Endodermal cell (in vitro differentiated cells): ENCODE measurements around the gene SMAD7. TPM values are rescaled to one million over a fixed set of nuclear protein-coding genes. Genes with fewer than 3 reads are reported as not detected.

Source experiments
- DNase-seq: peaks from one replicate; pipeline ENCODE4 v3.0.0-alpha.2; 2017
- H3K27ac ChIP-seq: 2 replicates; pipeline ENCODE4 v1.5.1; 2013; ENCODE audit warnings: mild to moderate bottlenecking, low read depth, low read length, moderate library complexity
- H3K27me3 ChIP-seq: 2 replicates; pipeline ENCODE4 v1.6.1; 2013; ENCODE audit warnings: mild to moderate bottlenecking, low read length, moderate library complexity; ENCODE audit not compliant: insufficient read depth, control insufficient read depth, poor library complexity, severe bottlenecking
- H3K36me3 ChIP-seq: 2 replicates; pipeline ENCODE4 v1.7.0; 2013; ENCODE audit warnings: mild to moderate bottlenecking, low read length, moderate library complexity; ENCODE audit not compliant: control insufficient read depth, insufficient read depth
- H3K4me1 ChIP-seq: one replicate; pipeline ENCODE4 v1.7.0; 2013; ENCODE audit warnings: low read length; ENCODE audit not compliant: control insufficient read depth, insufficient read depth
- H3K4me3 ChIP-seq: 2 replicates; pipeline ENCODE4 v1.5.1; 2013; ENCODE audit warnings: mild to moderate bottlenecking, low read length, moderate library complexity
- H3K9ac ChIP-seq: 2 replicates; pipeline ENCODE4 v1.6.1; 2013; ENCODE audit warnings: mild to moderate bottlenecking, low read length, moderate library complexity; ENCODE audit not compliant: poor library complexity, severe bottlenecking; ENCODE audit errors: extremely low read depth
- H3K9me3 ChIP-seq: 2 replicates; pipeline ENCODE4 v1.6.1; 2013; ENCODE audit warnings: mild to moderate bottlenecking, low read length, moderate library complexity; ENCODE audit not compliant: control insufficient read depth
- H3K27ac Mint-ChIP-seq: 2 replicates; pipeline ENCODE4 v1.8.0; 2020; ENCODE audit warnings: mixed read lengths
- H3K27me3 Mint-ChIP-seq: 2 replicates; pipeline ENCODE4 v1.8.0; 2021; ENCODE audit warnings: mild to moderate bottlenecking, mixed read lengths; ENCODE audit not compliant: insufficient read depth
- H3K36me3 Mint-ChIP-seq: 2 replicates; pipeline ENCODE4 v1.8.0; 2020; ENCODE audit warnings: low read depth, mixed read lengths
- H3K4me1 Mint-ChIP-seq: 2 replicates; pipeline ENCODE4 v1.8.0; 2020; ENCODE audit warnings: mixed read lengths
- H3K4me3 Mint-ChIP-seq: 2 replicates; pipeline ENCODE4 v1.8.0; 2020; ENCODE audit warnings: mild to moderate bottlenecking, moderate library complexity, mixed read lengths
- H3K9me3 Mint-ChIP-seq: 2 replicates; pipeline ENCODE4 v1.8.0; 2020; ENCODE audit warnings: mild to moderate bottlenecking, mixed read lengths
- WGBS, 2 experiments: methylation state at CpG; one replicate each; pipeline versions ENCODE4 v1.1.5 to v1.1.7; 2013; ENCODE audit warnings: missing lambda C conversion rate in 2 of 2, mixed read lengths in 1 of 2; ENCODE audit not compliant: insufficient coverage in 1 of 2, insufficient read length in 1 of 2; 5-methylcytosine and 5-hydroxymethylcytosine counted together
- total RNA-seq, 2 donors: library from RNA; stranded (reverse); fragmentation: NEBNext Ultra II Directional in 1 of 2; extraction: Animal tissue kit (Norgen Biotek cat#: 25700) in 1 of 2; gene quantifications; 2 replicates in 1 of 2; 3 replicates in 1 of 2; pipeline ENCODE4 v1.2.1, GENCODE V29; 2021
- TF ChIP-seq, protein P1 (sequence below): fragments of 200-600 bp; sonication (generic); conservative IDR thresholded peaks from 2 replicates; pipeline ENCODE4 v1.5.0; 2021; ENCODE audit warnings: antibody characterized with exemption, mild to moderate bottlenecking

Gene SMAD7
- total RNA-seq, 2 donors from 2014 or later, result 52.4 to 67.4 TPM

DNA sequence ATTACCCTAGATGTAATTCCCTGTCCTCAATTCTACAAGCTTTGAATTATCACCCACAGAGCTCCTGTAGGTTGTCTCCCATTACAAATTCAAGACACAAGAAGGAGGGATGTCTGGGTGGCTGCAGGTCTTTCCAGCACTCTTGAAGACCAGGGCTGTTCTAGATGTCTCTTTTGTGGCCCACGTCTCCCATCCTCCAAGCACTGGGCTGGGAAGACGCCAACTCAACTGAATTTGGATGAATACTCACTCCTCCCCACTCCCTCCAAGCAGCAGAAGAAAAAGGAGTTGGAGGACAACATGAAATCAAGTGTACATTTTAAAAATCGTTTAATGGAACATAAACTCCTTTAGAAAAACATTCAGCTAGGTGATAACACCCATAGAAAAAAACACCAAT is 31.2 kb downstream of the SMAD7 start:
- H3K4me1 Mint-ChIP-seq, result peaks cover 19% of the 10 kb centered on the region
- no peak overlapping the region for H3K4me3 Mint-ChIP-seq

DNA sequence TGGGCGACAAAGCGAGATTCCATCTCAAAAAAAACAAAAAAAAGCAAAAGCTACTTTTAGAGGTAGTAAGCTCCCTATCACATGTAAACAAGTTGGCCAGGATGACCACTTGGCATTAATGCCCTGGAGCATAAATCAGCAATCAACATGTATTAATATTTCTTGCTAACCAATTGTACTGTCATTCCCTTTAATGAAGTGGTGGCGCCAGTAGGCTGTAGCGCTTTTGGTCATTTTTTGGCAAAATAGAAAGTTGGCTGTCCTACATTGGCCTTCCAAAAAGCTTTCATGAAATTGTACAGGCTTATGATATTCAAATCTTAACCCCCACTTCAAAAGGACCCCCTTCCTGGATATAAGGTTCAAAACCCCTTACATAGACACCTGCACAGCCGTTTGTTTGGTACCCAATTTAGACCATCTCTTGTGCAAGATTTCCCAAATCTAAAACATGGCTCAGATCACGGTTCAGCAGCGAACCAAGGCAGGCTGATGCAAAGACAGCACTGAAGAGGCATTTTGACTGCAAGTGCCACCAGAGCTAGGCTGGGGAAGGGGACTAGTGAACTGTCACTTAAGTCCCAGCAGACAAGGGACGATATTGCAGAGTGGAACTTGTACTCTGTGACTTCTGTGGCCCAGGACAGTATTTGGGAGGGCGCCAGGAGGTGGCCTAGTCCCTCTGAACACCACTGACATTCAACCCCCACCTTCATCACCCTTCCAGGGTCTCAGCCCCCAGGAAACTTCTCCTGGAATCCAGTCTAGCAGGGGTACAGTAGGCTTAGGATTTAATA is 31.9 kb downstream of the SMAD7 start:
- TF ChIP-seq, protein P1, sequence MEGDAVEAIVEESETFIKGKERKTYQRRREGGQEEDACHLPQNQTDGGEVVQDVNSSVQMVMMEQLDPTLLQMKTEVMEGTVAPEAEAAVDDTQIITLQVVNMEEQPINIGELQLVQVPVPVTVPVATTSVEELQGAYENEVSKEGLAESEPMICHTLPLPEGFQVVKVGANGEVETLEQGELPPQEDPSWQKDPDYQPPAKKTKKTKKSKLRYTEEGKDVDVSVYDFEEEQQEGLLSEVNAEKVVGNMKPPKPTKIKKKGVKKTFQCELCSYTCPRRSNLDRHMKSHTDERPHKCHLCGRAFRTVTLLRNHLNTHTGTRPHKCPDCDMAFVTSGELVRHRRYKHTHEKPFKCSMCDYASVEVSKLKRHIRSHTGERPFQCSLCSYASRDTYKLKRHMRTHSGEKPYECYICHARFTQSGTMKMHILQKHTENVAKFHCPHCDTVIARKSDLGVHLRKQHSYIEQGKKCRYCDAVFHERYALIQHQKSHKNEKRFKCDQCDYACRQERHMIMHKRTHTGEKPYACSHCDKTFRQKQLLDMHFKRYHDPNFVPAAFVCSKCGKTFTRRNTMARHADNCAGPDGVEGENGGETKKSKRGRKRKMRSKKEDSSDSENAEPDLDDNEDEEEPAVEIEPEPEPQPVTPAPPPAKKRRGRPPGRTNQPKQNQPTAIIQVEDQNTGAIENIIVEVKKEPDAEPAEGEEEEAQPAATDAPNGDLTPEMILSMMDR, result no peak
- Mint-ChIP-seq H3K27me3 (no peaks in the 10 kb centered on the region), H3K4me3 (no peak overlapping the region), H3K36me3 (peaks cover 33% of the 10 kb centered on the region), H3K9me3 (no peaks in the 10 kb centered on the region), H3K27ac (peak overlapping the region; percentile 21), H3K4me1 (peaks cover 21% of the 10 kb centered on the region)
- Histone ChIP-seq H3K4me3 (no peak overlapping the region), H3K4me1 (peaks cover 8% of the 10 kb centered on the region), H3K27me3 (no peaks in the 10 kb centered on the region), H3K9ac (no peak overlapping the region), H3K27ac (no peak overlapping the region), H3K9me3 (no peaks in the 10 kb centered on the region), H3K36me3 (peaks cover 45% of the 10 kb centered on the region)
- DNase-seq, result peak; percentile 49
- 92 to 98% methylated on average over 5 to 9 of the region's 9 CpGs for WGBS, 2 experiments

More for the DNA sequence above, 31.2 kb downstream of the SMAD7 start:
- H3K27ac ChIP-seq, result no peak overlapping the region
- H3K27me3 ChIP-seq, result no peaks in the 10 kb centered on the region
- Mint-ChIP-seq H3K27me3 (no peaks in the 10 kb centered on the region), H3K27ac (no peak overlapping the region), H3K36me3 (peaks cover 39% of the 10 kb centered on the region), H3K9me3 (no peaks in the 10 kb centered on the region)
- no peak overlapping the region for H3K9ac ChIP-seq
- DNase-seq, result no peak
- WGBS, 2 experiments, result 87% methylated on average over 3 of the region's 3 CpGs; no CpG with 5 or more reads in 1 of the 2 experiments
- H3K4me1 ChIP-seq, result peaks cover 8% of the 10 kb centered on the region
- peaks cover 48% of the 10 kb centered on the region for H3K36me3 ChIP-seq
- H3K4me3 ChIP-seq, result no peak overlapping the region
- TF ChIP-seq, protein P1, result no peak
- no peaks in the 10 kb centered on the region for H3K9me3 ChIP-seq

DNA sequence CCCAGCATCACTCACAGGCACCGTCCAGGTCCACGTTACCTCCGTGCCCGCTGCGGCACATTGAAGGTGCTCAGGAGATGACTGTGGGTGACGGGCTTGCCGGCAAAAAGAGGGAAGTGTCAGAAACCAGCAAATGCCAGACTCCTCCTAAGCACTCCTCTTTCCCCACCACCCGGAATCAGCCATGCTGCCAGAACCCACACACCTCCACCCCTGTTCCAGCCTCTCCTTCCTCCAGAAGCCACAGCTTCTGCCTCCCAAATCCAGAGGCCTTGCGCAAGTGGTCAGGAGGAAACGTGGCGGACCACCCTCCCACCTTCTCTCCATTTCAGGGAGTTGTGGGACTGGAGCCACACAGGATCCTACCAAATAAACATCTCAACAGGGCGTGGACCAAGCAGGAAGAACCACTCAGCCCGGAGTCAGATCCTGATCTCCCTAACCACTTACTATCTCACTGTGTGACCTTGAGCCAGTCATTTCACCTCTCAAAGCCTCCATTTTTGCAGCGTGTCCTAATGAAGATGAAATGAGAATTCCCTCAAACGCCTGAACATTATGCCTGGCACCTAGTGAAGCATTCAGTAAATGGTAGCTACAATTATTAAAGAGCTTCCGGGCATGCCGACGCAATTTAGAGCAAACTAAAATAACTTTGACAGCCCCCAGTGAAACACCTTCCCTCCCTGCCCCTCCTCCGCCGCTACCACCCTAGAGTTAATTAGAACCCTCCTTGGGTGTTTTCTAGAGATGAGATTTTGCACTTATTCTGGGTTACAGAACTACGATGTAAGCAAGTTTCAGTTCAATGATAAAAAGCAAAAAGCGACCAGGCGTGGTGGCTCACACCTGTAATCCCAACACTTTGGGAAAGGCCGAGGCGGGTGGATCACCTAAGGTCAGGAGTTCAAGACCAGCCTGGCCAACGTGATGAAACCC is 32.9 kb downstream of the SMAD7 start:
- Histone ChIP-seq H3K27ac (no peak overlapping the region), H3K4me1 (peaks cover 8% of the 10 kb centered on the region), H3K27me3 (no peaks in the 10 kb centered on the region), H3K9ac (no peak overlapping the region), H3K9me3 (no peaks in the 10 kb centered on the region), H3K4me3 (no peak overlapping the region), H3K36me3 (peaks cover 35% of the 10 kb centered on the region)
- TF ChIP-seq, protein P1, result no peak
- no peaks in the 10 kb centered on the region for H3K27me3 Mint-ChIP-seq
- H3K9me3 Mint-ChIP-seq, result no peaks in the 10 kb centered on the region
- peaks cover 14% of the 10 kb centered on the region for H3K4me1 Mint-ChIP-seq
- H3K4me3 Mint-ChIP-seq, result no peak overlapping the region
- H3K27ac Mint-ChIP-seq, result peak overlapping the region; percentile 67
- H3K36me3 Mint-ChIP-seq, result peaks cover 22% of the 10 kb centered on the region
- DNase-seq, result peak; percentile 59
- 93 to 95% methylated on average over 20 to 26 of the region's 26 CpGs for WGBS, 2 experiments
